Common myeloid progenitor, CD34-positive (primary cell): ENCODE measurements around the gene LENG8.
A peak's percentile ranks its signal among the peaks of the same experiment; 100 is the strongest.

Experiments used
- CTCF ChIA-PET: fragments of 350-600 bp; sonication (Branson Sonifier 250); formaldehyde crosslinking; loops from one replicate; lab custom pipeline; 2021; ENCODE audit warnings: antibody characterized with exemption; lab: Charles Lee
- POLR2A ChIA-PET: fragments of 350-600 bp; sonication (Branson Sonifier 250); formaldehyde crosslinking; loops from one replicate; lab custom pipeline; 2021; ENCODE audit warnings: antibody characterized with exemption; lab: Charles Lee
- DNase-seq, 3 donors: peaks; one replicate each; pipeline versions ENCODE4 v3.0.0 to v3.0.0-alpha.2; 2013
- H3K27ac ChIP-seq, 2 experiments: 1 replicate in 1 of 2; 2 replicates in 1 of 2; pipeline ENCODE4 v1.7.0; 2013; ENCODE audit warnings: inconsistent platforms in 2 of 2, low read length in 2 of 2, mild to moderate bottlenecking in 2 of 2, low read depth in 1 of 2, moderate library complexity in 1 of 2; ENCODE audit not compliant: severe bottlenecking in 2 of 2, insufficient read depth in 1 of 2, poor library complexity in 1 of 2
- H3K27me3 ChIP-seq, 5 experiments: replicated peaks in 2 of 5; 1 replicate in 3 of 5; 2 replicates in 2 of 5; pipeline versions ENCODE4 v1.6.1 to v1.7.0; 2013; ENCODE audit warnings: low read length in 4 of 5, mild to moderate bottlenecking in 2 of 5, moderate library complexity in 2 of 5, inconsistent platforms in 1 of 5; ENCODE audit not compliant: insufficient read depth in 5 of 5, control insufficient read depth in 4 of 5
- H3K36me3 ChIP-seq, 4 experiments: 1 replicate in 2 of 4; 2 replicates in 2 of 4; pipeline versions ENCODE4 v1.6.1 to v1.7.0; 2013; ENCODE audit warnings: low read length in 3 of 4, control low read depth in 1 of 4, mild to moderate bottlenecking in 1 of 4; ENCODE audit not compliant: control insufficient read depth in 4 of 4, insufficient read depth in 4 of 4
- H3K4me1 ChIP-seq, 4 experiments: 1 replicate in 3 of 4; 2 replicates in 1 of 4; pipeline versions ENCODE4 v1.6.1 to v1.7.1; 2013; ENCODE audit warnings: low read length in 3 of 4, mild to moderate bottlenecking in 3 of 4, control low read depth in 1 of 4, inconsistent platforms in 1 of 4, moderate library complexity in 1 of 4; ENCODE audit not compliant: control insufficient read depth in 4 of 4, insufficient read depth in 4 of 4; ENCODE audit errors: control extremely low read depth in 1 of 4
- H3K4me3 ChIP-seq, 7 experiments: 1 replicate in 4 of 7; 2 replicates in 3 of 7; pipeline versions ENCODE4 v1.5.1 to v1.7.0; 2013; ENCODE audit warnings: mild to moderate bottlenecking in 7 of 7, low read length in 6 of 7, moderate library complexity in 6 of 7, inconsistent platforms in 2 of 7, low read depth in 2 of 7, control low read depth in 1 of 7; ENCODE audit not compliant: insufficient read depth in 4 of 7, control insufficient read depth in 1 of 7; ENCODE audit errors: extremely low read depth in 1 of 7
- H3K9me3 ChIP-seq, 5 experiments: 1 replicate in 4 of 5; 2 replicates in 1 of 5; pipeline versions ENCODE4 v1.6.1 to v1.7.1; 2013; ENCODE audit warnings: low read length in 4 of 5, mild to moderate bottlenecking in 2 of 5, inconsistent platforms in 1 of 5, low read depth in 1 of 5, moderate library complexity in 1 of 5; ENCODE audit not compliant: control insufficient read depth in 4 of 5, insufficient read depth in 2 of 5; ENCODE audit errors: control extremely low read depth in 1 of 5
- WGBS: methylation state at CpG from one replicate; pipeline ENCODE4 v1.1.5; 2013; ENCODE audit not compliant: insufficient coverage; 5-methylcytosine and 5-hydroxymethylcytosine counted together

Gene LENG8

DNA sequence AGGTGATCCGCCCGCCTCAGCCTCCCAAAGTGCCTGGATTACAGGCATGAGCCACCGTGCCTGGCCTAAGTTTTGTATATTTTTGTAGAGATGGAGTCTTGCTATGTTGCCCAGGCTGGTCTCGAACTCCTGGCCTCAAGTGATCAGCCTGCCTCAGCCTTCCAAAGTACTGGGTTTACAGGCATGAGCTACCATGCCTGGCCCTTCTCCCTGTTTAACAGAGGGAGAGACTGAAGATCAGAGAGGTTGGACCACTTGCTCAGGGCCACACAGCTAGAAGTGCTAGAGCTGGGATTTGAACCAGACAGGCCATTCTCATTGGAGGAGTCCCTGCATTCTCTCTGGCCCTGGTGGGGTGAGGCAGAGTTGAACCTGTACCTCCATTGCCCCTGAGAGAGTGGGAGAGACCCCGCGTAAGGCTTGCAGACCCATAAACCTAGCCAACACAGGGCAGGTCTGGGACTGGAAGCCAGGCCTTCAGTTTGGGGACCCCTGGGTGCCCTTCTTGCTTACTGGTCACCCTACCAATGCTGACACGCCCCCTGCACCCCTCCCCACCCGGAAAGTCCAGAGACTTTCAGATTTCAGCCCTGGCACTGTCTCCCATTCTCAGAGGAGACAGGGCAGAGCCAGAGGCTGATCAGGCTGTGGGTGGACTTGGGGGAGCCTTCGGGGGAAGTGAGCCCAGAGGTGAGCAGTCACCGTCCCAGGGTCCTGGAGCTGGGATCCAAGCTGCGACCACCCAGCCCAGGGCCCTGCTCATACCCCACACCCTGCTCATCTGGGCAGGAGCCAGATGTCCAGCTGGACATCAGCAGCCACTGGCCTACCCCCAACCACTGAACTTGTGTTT lies 20.4 kb upstream of the LENG8 start:
- Histone ChIP-seq H3K36me3 (no peaks in the 10 kb centered on the region), H3K4me1 (peaks cover 0 to 11% (median 8%) of the 10 kb centered on the region in 4 experiments), H3K27me3 (peaks cover 0 to 22% (median 5%) of the 10 kb centered on the region in 5 experiments), H3K4me3 (no peak overlapping the region), H3K27ac (no peak overlapping the region), H3K9me3 (no peaks in the 10 kb centered on the region)
- WGBS: 89% methylated on average over 7 of the region's 11 CpGs
- POLR2A ChIA-PET: no interaction called here
- DNase-seq: no peak
- CTCF ChIA-PET: interaction anchor here (1.4 to 7.3 kb wide), 2 partner anchors 11 to 12 kb away, joined by 3 to 45 read pairs; no protein-coding TSS in a partner anchor

DNA sequence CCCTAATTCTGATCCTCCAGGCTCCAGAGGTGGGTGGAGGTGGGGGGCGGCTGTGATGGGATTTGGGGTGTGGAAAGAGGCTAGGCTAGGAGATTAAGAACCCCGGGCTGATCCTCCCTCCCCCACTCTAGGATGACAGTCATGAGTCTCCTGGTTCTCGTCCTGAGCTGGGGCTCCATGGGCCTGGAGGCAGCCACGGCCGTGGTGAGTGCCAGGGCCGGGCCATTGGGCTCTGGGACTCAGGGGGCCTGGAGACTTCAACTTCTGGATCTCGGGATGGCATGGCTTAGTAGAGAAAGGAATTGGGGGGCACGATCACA lies 19.9 kb upstream of the LENG8 start:
- CTCF ChIA-PET: interaction anchor here (1.0 to 7.3 kb wide), 3 partner anchors 11 to 38 kb away, joined by 3 to 45 read pairs (median 7); no protein-coding TSS in a partner anchor
- no peak overlapping the region for H3K27ac ChIP-seq
- 66% methylated on average over 7 of the region's 8 CpGs for WGBS
- H3K4me1 ChIP-seq: peaks cover 0 to 11% (median 8%) of the 10 kb centered on the region in 4 experiments
- H3K4me3 ChIP-seq: no peak overlapping the region
- DNase-seq: no peak
- H3K36me3 ChIP-seq: no peaks in the 10 kb centered on the region
- peaks cover 0 to 22% (median 5%) of the 10 kb centered on the region in 5 experiments for H3K27me3 ChIP-seq
- H3K9me3 ChIP-seq: no peaks in the 10 kb centered on the region
- POLR2A ChIA-PET: no interaction called here

GRCh38 chr19:54429545-54430227 lies 19.3 kb upstream of the LENG8 start:
- ChIA-PET CTCF (interaction anchor here (1.0 to 7.3 kb wide), 5 partner anchors 10 to 39 kb away, joined by 3 to 45 read pairs (median 3); partner anchors contain the start of gene LENG8), POLR2A (no interaction called here)
- no peak overlapping the region for H3K4me3 ChIP-seq
- H3K36me3 ChIP-seq: no peaks in the 10 kb centered on the region
- WGBS: 69% methylated on average over 7 of the region's 13 CpGs
- DNase-seq: no peak
- peaks cover 0 to 23% (median 5%) of the 10 kb centered on the region in 5 experiments for H3K27me3 ChIP-seq
- peaks cover 0 to 13% (median 8%) of the 10 kb centered on the region in 4 experiments for H3K4me1 ChIP-seq
- no peaks in the 10 kb centered on the region for H3K9me3 ChIP-seq
- no peak overlapping the region for H3K27ac ChIP-seq

- CTCF ChIA-PET: interaction anchor here (1.0 to 7.3 kb wide), 5 partner anchors 9 to 40 kb away, joined by 3 to 45 read pairs (median 3); partner anchors contain the start of gene LENG8
Observed at GRCh38 chr19:54430306-54431254, 18.4 kb upstream of the LENG8 start.

DNA sequence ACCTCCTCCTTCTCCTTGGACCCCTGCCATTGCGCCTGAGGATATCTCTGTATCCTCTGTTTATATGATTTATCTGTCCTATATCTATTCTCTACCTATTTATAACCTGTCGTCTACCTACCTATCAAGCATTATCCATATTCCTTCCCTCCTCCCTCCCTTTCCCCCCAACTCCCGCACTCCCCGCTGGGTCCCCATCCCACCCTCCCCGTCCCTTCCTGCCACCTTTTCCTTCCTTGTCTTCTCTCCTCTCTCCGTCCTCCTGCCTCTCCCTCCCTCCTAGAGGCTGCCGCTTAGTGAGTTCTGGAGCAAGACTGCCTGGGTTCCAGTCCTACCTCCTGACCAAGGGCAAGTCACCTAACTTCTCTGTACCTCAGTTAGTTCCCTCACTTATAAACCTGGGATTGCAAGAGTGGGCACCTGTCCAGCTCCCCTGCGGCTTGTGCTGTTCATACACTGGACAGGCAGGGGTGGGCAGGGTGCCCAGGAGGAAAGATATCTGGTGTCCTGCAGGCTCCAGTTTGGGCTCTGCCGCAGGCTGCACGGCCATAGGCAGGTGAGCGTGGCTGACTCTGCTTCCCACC lies 17.7 kb upstream of the LENG8 start:
- peaks cover 0 to 23% (median 5%) of the 10 kb centered on the region in 5 experiments for H3K27me3 ChIP-seq
- H3K36me3 ChIP-seq: no peaks in the 10 kb centered on the region
- POLR2A ChIA-PET: no interaction called here
- 39% methylated on average over 9 of the region's 11 CpGs for WGBS
- DNase-seq: no peak
- H3K4me1 ChIP-seq: peaks cover 0 to 20% (median 9%) of the 10 kb centered on the region in 4 experiments
- CTCF ChIA-PET: interaction anchor here (1.3 to 7.3 kb wide), 2 partner anchors 8 to 13 kb away, joined by 3 to 45 read pairs; no protein-coding TSS in a partner anchor
- H3K4me3 ChIP-seq: peak overlapping the region in 2 of 7 experiments; percentile 48 to 70
- no peak overlapping the region for H3K27ac ChIP-seq
- no peaks in the 10 kb centered on the region for H3K9me3 ChIP-seq

More at GRCh38 chr19:54430306-54431254, 18.4 kb upstream of the LENG8 start:
- peak; percentile 54 to 71 (median 68) for DNase-seq
- Histone ChIP-seq H3K36me3 (no peaks in the 10 kb centered on the region), H3K27ac (no peak overlapping the region), H3K27me3 (peaks cover 0 to 23% (median 5%) of the 10 kb centered on the region in 5 experiments), H3K4me3 (peak overlapping the region in 4 of 7 experiments; percentile 43 to 70 (median 47)), H3K9me3 (no peaks in the 10 kb centered on the region), H3K4me1 (peaks cover 0 to 20% (median 9%) of the 10 kb centered on the region in 4 experiments)
- WGBS: 6% methylated on average over 23 of the region's 43 CpGs
- POLR2A ChIA-PET: no interaction called here

GRCh38 chr19:54432144-54432738 lies 16.8 kb upstream of the LENG8 start:
- Histone ChIP-seq H3K4me3 (no peak overlapping the region), H3K27ac (no peak overlapping the region), H3K4me1 (peaks cover 0 to 20% (median 9%) of the 10 kb centered on the region in 4 experiments), H3K27me3 (peaks cover 0 to 23% (median 5%) of the 10 kb centered on the region in 5 experiments), H3K36me3 (no peaks in the 10 kb centered on the region), H3K9me3 (no peaks in the 10 kb centered on the region)
- CTCF ChIA-PET: interaction anchor here (0.9 kb wide), 1 partner anchor 13 kb away, joined by 3 read pairs; no protein-coding TSS in a partner anchor
- no peak for DNase-seq
- WGBS: 96% methylated on average over 7 of the region's 10 CpGs
- POLR2A ChIA-PET: no interaction called here
